ENCODE data around the gene PAMR1. TPM values are rescaled to one million over a fixed set of nuclear protein-coding genes. Genes with fewer than 3 reads are reported as not detected.
"Not testable (repeated sequence)": the region's sequence is repeated elsewhere in the genome, so short reads cannot be mapped to it uniquely, and the experiment has no call there.

PAMR1 gene
- total RNA-seq, 2 donors from 2014 or later: 0.99 to 3.6 TPM

DNA sequence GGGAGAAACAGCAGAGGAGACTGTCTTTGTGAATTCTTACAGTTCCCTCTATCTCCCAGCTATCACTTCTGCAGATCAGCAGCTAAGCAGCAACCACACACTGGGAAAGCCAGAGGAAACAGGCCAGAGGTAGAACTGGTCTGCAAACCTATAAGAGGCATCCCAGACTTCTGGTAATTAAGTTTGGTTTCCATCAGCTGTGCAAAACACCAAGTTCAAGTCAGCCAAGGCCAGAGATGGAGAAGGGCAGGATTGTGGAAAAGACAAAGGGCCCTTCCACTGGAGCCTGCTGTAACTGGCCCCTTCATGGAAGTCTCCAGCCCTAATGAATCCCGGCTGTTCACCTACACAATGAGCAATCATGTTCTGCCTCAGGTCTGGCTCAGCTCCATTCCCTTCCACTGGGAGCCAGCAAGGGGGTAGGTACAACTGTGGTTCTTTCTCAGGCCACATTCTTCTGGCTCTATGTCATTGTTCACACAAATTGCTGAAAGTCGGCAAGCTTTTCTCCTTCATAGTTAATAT lies 4.6 kb upstream of the PAMR1 start:
- Histone ChIP-seq H3K4me1 (peaks cover 14% of the 10 kb centered on the region), H3K9me3 (no peaks in the 10 kb centered on the region), H3K4me3 (no peak overlapping the region), H3K27ac (peak overlapping the region in 3 of 4 donors; percentile 13 to 53 (median 47)), H3K27me3 (peaks cover 0 to 8% of the 10 kb centered on the region in 2 donors), H3K36me3 (replicated peaks in 1 of 2; ENCODE audit: insufficient read depth in 1 of 2, low read depth in 2 of 2) (no peaks in the 10 kb centered on the region)
- WGBS, 2 donors: 51 to 76% methylated on average over 2 of the region's 2 CpGs
- no peak for TF ChIP-seq POLR2A (IDR thresholded peaks at IDR 0.05)
- TF ChIP-seq CTCF (IDR thresholded peaks at IDR 0.05): no peak
- intact Hi-C loops (cut with DNase I): no loop called here
- peak; percentile 77 for ATAC-seq
- peak; percentile 21 to 53 (median 39) for DNase-seq

DNA sequence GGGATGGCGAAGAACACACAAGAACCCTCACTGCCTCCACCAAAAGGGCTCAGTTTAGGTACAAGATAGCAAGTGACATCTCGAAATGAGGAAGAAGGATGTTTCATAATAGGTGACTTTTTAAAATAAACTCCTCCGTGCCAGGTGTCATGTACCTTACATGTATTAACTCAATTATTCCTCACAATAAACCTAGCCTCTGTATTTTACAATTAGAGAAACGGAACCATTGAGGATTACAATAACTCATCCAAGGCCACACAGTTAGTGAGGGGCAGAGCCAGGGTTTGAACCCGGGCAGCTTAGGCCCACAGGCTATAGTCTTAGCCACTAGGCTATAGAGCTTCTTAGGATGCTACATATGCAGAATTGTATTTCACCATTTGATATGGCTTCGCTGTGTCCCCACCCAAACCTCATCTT lies 965 bp upstream of the PAMR1 start:
- intact Hi-C loops (cut with DNase I): no loop called here
- WGBS, 2 donors: 52 to 60% methylated on average over 6 of the region's 6 CpGs
- Histone ChIP-seq H3K27me3 (peaks cover 0 to 8% of the 10 kb centered on the region in 2 donors), H3K9me3 (no peaks in the 10 kb centered on the region), H3K4me1 (peaks cover 14% of the 10 kb centered on the region), H3K27ac (no peak overlapping the region), H3K36me3 (replicated peaks in 1 of 2; ENCODE audit: insufficient read depth in 1 of 2, low read depth in 2 of 2) (no peaks in the 10 kb centered on the region), H3K4me3 (no peak overlapping the region)
- DNase-seq: no peak
- ATAC-seq: no peak
- no peak for TF ChIP-seq CTCF (IDR thresholded peaks at IDR 0.05)
- TF ChIP-seq POLR2A (IDR thresholded peaks at IDR 0.05): no peak

- intact Hi-C loops (cut with DNase I): no loop called here
- Histone ChIP-seq H3K4me3 (no peak overlapping the region), H3K27ac (no peak overlapping the region), H3K36me3 (replicated peaks in 1 of 2; ENCODE audit: insufficient read depth in 1 of 2, low read depth in 2 of 2) (no peaks in the 10 kb centered on the region), H3K4me1 (peaks cover 14% of the 10 kb centered on the region), H3K9me3 (no peaks in the 10 kb centered on the region), H3K27me3 (peaks cover 0 to 8% of the 10 kb centered on the region in 2 donors)
- no peak for DNase-seq
- TF ChIP-seq CTCF (IDR thresholded peaks at IDR 0.05): no peak
- TF ChIP-seq POLR2A (IDR thresholded peaks at IDR 0.05): no peak
- WGBS, 2 donors: 69 to 75% methylated on average over 4 of the region's 4 CpGs
- ATAC-seq: no peak
Measured at GRCh38 chr11:35524780-35525179, 636 bp downstream of the PAMR1 start.

DNA sequence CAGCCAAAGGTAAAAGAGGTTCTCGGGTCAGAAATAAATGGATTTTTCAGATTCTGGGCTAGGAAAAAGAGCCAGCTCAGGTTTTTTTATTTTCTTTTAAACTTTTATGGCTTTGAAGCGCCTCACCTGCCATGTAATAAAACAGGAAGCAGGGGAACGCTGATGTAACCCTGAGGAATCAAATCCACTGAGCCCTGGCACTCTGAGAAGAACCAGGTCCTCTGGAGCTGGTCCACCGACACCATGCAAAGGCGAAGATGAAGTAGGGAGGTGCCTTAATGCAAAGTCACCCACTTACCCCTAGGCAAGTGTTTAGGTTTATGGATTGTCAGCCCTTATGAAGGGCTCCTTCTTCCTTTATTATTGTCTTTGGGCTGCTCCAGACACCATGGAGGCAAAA lies 1.6 kb downstream of the PAMR1 start:
- ATAC-seq: no peak
- no peak overlapping the region for H3K27ac ChIP-seq
- H3K4me1 ChIP-seq: peaks cover 14% of the 10 kb centered on the region
- 75 to 76% methylated on average over 5 of the region's 5 CpGs for WGBS, 2 donors
- no peaks in the 10 kb centered on the region for H3K9me3 ChIP-seq
- intact Hi-C loops (cut with DNase I): no loop called here
- TF ChIP-seq CTCF (IDR thresholded peaks at IDR 0.05): no peak
- no peak for TF ChIP-seq POLR2A (IDR thresholded peaks at IDR 0.05)
- H3K36me3 ChIP-seq (replicated peaks in 1 of 2; ENCODE audit: insufficient read depth in 1 of 2, low read depth in 2 of 2): no peaks in the 10 kb centered on the region
- H3K4me3 ChIP-seq: no peak overlapping the region
- peaks cover 0 to 8% of the 10 kb centered on the region in 2 donors for H3K27me3 ChIP-seq
- DNase-seq: no peak

GRCh38 chr11:35523331-35523768 lies 2.1 kb downstream of the PAMR1 start:
- Histone ChIP-seq H3K9me3 (no peaks in the 10 kb centered on the region), H3K27me3 (peaks cover 0 to 8% of the 10 kb centered on the region in 2 donors), H3K4me3 (no peak overlapping the region), H3K4me1 (peaks cover 14% of the 10 kb centered on the region), H3K27ac (no peak overlapping the region), H3K36me3 (replicated peaks in 1 of 2; ENCODE audit: insufficient read depth in 1 of 2, low read depth in 2 of 2) (no peaks in the 10 kb centered on the region)
- WGBS, 2 donors: 66 to 72% methylated on average over 7 of the region's 7 CpGs
- ATAC-seq (no peak), DNase-seq (no peak)
- intact Hi-C loops (cut with DNase I): no loop called here
- TF ChIP-seq POLR2A (IDR thresholded peaks at IDR 0.05): no peak
- TF ChIP-seq CTCF (IDR thresholded peaks at IDR 0.05): no peak

DNA sequence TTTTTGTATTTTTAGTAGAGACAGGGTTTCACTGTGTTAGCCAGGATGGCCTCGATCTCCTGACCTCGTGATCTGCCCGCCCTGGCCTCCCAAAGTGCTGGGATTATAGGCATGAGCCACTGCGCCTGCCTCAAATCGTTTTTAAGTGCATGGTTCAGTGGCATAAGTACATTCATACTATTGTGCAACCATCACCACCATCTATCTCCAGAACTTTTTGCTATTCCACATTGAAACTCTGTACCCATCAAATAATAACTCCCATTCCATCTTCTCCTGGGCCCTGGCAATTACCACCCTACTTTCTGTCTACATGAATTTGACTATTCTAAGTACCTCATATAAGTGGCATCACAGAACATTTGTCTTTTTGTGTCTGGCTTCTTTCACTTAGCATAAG lies 3.3 kb downstream of the PAMR1 start:
- ATAC-seq; H3K27ac ChIP-seq; DNase-seq; H3K27me3 ChIP-seq; H3K4me3 ChIP-seq; H3K9me3 ChIP-seq; H3K36me3 ChIP-seq (replicated peaks in 1 of 2; ENCODE audit: insufficient read depth in 1 of 2, low read depth in 2 of 2); intact Hi-C loops (cut with DNase I): not testable (repeated sequence)
- H3K4me1 ChIP-seq: peaks cover 14% of the 10 kb centered on the region
- WGBS, 2 donors: 83 to 94% methylated on average over 5 of the region's 5 CpGs
